HepG2 (cell line): ENCODE measurements around the gene RNASE7. TPM values are rescaled to one million over a fixed set of nuclear protein-coding genes. Genes with fewer than 3 reads are reported as not detected.

Source experiments
- DBP ChIP-seq: sonication (generic); formaldehyde crosslinking; IDR thresholded peaks from 2 replicates; pipeline ENCODE4 v1.4.0; 2020; ENCODE audit warnings: missing genetic modification reagents; ENCODE audit errors: not compliant biosample characterization
- FOXJ3 ChIP-seq: sonication (generic); formaldehyde crosslinking; IDR thresholded peaks from 2 replicates; pipeline ENCODE4 v1.4.0; 2020; ENCODE audit warnings: missing genetic modification reagents, mild to moderate bottlenecking, borderline replicate concordance
- MAX ChIP-seq: IDR thresholded peaks from 2 replicates; pipeline ENCODE4 v1.6.1; 2012; ENCODE audit warnings: inconsistent platforms
- NFKBIZ ChIP-seq: IDR thresholded peaks from 2 replicates; pipeline ENCODE4 v1.6.1; 2018; ENCODE audit warnings: missing genetic modification reagents, missing compliant biosample characterization
- NR2F1 ChIP-seq, 2 experiments: fragments of 450-650 bp in 1 of 2; formaldehyde crosslinking in 1 of 2; IDR thresholded peaks; 2 replicates each; pipeline versions ENCODE4 v1.5.0 to v1.6.1; 2016 to 2020; ENCODE audit warnings: mild to moderate bottlenecking in 1 of 2, missing compliant biosample characterization in 1 of 2, missing genetic modification reagents in 1 of 2, moderate library complexity in 1 of 2
- PHF21A ChIP-seq: sonication (generic); formaldehyde crosslinking; IDR thresholded peaks from 2 replicates; pipeline ENCODE4 v1.5.0; 2020; ENCODE audit warnings: mild to moderate bottlenecking, missing genetic modification reagents
- SKIL ChIP-seq: sonication (generic); formaldehyde crosslinking; IDR thresholded peaks from 2 replicates; pipeline ENCODE4 v1.8.0; 2022; ENCODE audit warnings: missing genetic modification reagents, mild to moderate bottlenecking, moderate library complexity, borderline replicate concordance
- SRSF1 ChIP-seq: fragments of 200-400 bp; formaldehyde crosslinking; optimal IDR thresholded peaks from 2 replicates; pipeline ENCODE3; 2017; ENCODE audit warnings: mild to moderate bottlenecking, low read depth, low read length, moderate library complexity
- YY1 ChIP-seq: IDR thresholded peaks from 2 replicates; pipeline ENCODE4 v1.6.1; 2011; ENCODE audit warnings: low read length, low read depth, moderate library complexity, mild to moderate bottlenecking; ENCODE audit not compliant: insufficient read depth, insufficient replicate concordance
- ZBTB7B ChIP-seq: sonication (generic); formaldehyde crosslinking; IDR thresholded peaks from 2 replicates; pipeline ENCODE4 v1.4.0; 2020; ENCODE audit warnings: missing genetic modification reagents
- ZNF678 ChIP-seq: sonication (generic); formaldehyde crosslinking; IDR thresholded peaks from 2 replicates; pipeline ENCODE4 v1.4.0; 2020; ENCODE audit warnings: mild to moderate bottlenecking, missing genetic modification reagents
- ZNF788 ChIP-seq: sonication (generic); formaldehyde crosslinking; IDR thresholded peaks from 2 replicates; pipeline ENCODE4 v1.5.0; 2020; ENCODE audit warnings: mild to moderate bottlenecking, missing genetic modification reagents, borderline replicate concordance
- polyA plus RNA-seq, 8 experiments: library from polyadenylated mRNA; depleted of rRNA in 3 of 8; stranded (reverse) in 7 of 8; unstranded in 1 of 8; fragments of >200 nt; fragmentation: Illumina TruSeq in 4 of 8; extraction: Trizol in 4 of 8; gene quantifications; 2 replicates each; pipeline versions ENCODE4 v1.2.1 to v1.2.3, GENCODE V29; 2011 to 2016; ENCODE audit warnings: low read depth in 4 of 8, missing spikeins in 1 of 8, mixed read lengths in 1 of 8; ENCODE audit not compliant: insufficient read depth in 1 of 8
- total RNA-seq, 5 experiments: library from RNA; depleted of rRNA; stranded (reverse); fragments of >200 nt; fragmentation: Illumina TruSeq; extraction: Trizol; gene quantifications; 2 replicates each; pipeline ENCODE4 v1.2.3, GENCODE V29; 2016; ENCODE audit warnings: low read depth in 1 of 5
- TF ChIP-seq, protein P1 (sequence below): sonication (generic); formaldehyde crosslinking; IDR thresholded peaks from 2 replicates; pipeline ENCODE4 v1.8.1; 2023; ENCODE audit warnings: mild to moderate bottlenecking, missing genetic modification reagents
- TF ChIP-seq, protein P2 (sequence below): fragments of 450-650 bp; IDR thresholded peaks from 2 replicates; pipeline ENCODE4 v1.6.1; 2017; ENCODE audit warnings: mild to moderate bottlenecking
- TF ChIP-seq, protein P3 (sequence below): sonication (generic); formaldehyde crosslinking; conservative IDR thresholded peaks from 2 replicates; pipeline ENCODE4 v1.8.1; 2023; ENCODE audit warnings: missing genetic modification reagents
- TF ChIP-seq, protein P4 (sequence below): sonication (generic); formaldehyde crosslinking; IDR thresholded peaks from 2 replicates; pipeline ENCODE4 v1.4.0; 2020; ENCODE audit warnings: missing genetic modification reagents, borderline replicate concordance

RNASE7 gene
- total and polyA plus RNA-seq, 2 of the 13 experiments (the other 11 are each of a cell fraction or from before 2014, with no cell fraction given): 0.04 TPM; not detected in 1

DNA sequence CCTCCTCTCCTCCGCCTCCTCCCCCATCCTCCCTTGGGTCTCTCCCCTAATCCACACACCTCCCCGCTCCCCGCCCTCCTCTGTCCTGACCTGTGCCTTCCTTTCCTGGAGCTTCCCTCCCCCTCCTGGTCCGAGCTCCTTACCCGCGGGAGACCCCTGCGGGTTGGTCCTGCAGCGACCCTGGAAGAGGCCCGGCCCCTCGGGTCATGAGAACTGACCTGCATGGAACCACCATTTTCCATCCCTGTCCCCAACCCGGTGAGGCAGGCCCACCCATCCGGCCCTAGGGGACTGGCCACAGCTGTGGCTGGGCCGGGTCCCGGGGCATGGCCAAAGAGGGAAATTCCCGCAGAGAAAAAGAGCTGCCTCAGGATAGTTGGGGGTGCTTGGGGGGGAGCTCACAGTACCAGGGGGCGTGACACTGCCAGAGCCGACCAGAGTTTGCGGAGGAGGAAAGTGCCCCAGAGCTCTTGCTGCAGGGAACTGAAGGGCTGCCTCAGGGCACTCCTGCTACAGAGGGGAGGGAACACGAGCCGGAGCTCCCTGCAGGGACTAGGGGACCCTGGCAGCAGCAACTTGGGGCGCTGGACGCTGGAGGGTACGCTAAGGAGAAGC lies 28.6 kb downstream of the RNASE7 start (continued):
- TF ChIP-seq, protein P1, sequence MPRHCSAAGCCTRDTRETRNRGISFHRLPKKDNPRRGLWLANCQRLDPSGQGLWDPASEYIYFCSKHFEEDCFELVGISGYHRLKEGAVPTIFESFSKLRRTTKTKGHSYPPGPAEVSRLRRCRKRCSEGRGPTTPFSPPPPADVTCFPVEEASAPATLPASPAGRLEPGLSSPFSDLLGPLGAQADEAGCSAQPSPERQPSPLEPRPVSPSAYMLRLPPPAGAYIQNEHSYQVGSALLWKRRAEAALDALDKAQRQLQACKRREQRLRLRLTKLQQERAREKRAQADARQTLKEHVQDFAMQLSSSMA: peak; percentile 75; the same call in 1 of the 2 replicates
- peak; percentile 69 for TF ChIP-seq YY1
- peak in 1 of 2 experiments; percentile 51; a peak in 1 of 4 replicates for TF ChIP-seq NR2F1 (CRISPR knock-in tag; IDR thresholded peaks at IDR 0.05)
- peak; percentile 18 for TF ChIP-seq SKIL
- TF ChIP-seq DBP (CRISPR knock-in tag): peak; percentile 83
- peak; percentile 10; the same call in 1 of the 2 replicates for TF ChIP-seq ZNF788 (CRISPR knock-in tag)
- peak; percentile 53; the same call in 1 of the 2 replicates for TF ChIP-seq FOXJ3 (CRISPR knock-in tag)
- TF ChIP-seq NFKBIZ (CRISPR knock-in tag): no peak
- peak; percentile 39 for TF ChIP-seq MAX
- TF ChIP-seq, protein P2, sequence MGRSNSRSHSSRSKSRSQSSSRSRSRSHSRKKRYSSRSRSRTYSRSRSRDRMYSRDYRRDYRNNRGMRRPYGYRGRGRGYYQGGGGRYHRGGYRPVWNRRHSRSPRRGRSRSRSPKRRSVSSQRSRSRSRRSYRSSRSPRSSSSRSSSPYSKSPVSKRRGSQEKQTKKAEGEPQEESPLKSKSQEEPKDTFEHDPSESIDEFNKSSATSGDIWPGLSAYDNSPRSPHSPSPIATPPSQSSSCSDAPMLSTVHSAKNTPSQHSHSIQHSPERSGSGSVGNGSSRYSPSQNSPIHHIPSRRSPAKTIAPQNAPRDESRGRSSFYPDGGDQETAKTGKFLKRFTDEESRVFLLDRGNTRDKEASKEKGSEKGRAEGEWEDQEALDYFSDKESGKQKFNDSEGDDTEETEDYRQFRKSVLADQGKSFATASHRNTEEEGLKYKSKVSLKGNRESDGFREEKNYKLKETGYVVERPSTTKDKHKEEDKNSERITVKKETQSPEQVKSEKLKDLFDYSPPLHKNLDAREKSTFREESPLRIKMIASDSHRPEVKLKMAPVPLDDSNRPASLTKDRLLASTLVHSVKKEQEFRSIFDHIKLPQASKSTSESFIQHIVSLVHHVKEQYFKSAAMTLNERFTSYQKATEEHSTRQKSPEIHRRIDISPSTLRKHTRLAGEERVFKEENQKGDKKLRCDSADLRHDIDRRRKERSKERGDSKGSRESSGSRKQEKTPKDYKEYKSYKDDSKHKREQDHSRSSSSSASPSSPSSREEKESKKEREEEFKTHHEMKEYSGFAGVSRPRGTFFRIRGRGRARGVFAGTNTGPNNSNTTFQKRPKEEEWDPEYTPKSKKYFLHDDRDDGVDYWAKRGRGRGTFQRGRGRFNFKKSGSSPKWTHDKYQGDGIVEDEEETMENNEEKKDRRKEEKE: no peak
- peak; percentile 57 for TF ChIP-seq SRSF1
- TF ChIP-seq, protein P3, sequence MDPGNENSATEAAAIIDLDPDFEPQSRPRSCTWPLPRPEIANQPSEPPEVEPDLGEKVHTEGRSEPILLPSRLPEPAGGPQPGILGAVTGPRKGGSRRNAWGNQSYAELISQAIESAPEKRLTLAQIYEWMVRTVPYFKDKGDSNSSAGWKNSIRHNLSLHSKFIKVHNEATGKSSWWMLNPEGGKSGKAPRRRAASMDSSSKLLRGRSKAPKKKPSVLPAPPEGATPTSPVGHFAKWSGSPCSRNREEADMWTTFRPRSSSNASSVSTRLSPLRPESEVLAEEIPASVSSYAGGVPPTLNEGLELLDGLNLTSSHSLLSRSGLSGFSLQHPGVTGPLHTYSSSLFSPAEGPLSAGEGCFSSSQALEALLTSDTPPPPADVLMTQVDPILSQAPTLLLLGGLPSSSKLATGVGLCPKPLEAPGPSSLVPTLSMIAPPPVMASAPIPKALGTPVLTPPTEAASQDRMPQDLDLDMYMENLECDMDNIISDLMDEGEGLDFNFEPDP (CRISPR knock-in tag): no peak
- TF ChIP-seq ZBTB7B (CRISPR knock-in tag): peak; percentile 86
- 0 out of 2 replicates have a peak, but pooled peaks have one; percentile 65 for TF ChIP-seq ZNF678 (CRISPR knock-in tag)
- peak; percentile 38; the same call in 1 of the 2 replicates for TF ChIP-seq PHF21A (CRISPR knock-in tag)
- TF ChIP-seq, protein P4, sequence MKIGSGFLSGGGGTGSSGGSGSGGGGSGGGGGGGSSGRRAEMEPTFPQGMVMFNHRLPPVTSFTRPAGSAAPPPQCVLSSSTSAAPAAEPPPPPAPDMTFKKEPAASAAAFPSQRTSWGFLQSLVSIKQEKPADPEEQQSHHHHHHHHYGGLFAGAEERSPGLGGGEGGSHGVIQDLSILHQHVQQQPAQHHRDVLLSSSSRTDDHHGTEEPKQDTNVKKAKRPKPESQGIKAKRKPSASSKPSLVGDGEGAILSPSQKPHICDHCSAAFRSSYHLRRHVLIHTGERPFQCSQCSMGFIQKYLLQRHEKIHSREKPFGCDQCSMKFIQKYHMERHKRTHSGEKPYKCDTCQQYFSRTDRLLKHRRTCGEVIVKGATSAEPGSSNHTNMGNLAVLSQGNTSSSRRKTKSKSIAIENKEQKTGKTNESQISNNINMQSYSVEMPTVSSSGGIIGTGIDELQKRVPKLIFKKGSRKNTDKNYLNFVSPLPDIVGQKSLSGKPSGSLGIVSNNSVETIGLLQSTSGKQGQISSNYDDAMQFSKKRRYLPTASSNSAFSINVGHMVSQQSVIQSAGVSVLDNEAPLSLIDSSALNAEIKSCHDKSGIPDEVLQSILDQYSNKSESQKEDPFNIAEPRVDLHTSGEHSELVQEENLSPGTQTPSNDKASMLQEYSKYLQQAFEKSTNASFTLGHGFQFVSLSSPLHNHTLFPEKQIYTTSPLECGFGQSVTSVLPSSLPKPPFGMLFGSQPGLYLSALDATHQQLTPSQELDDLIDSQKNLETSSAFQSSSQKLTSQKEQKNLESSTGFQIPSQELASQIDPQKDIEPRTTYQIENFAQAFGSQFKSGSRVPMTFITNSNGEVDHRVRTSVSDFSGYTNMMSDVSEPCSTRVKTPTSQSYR (CRISPR knock-in tag): peak; percentile 76
